GM12865 (cell line): ENCODE data around the gene SLC39A11.

ENCODE experiments used
- DNase-seq: peaks from one replicate; pipeline ENCODE4 v3.0.0; 2010; ENCODE audit warnings: low read depth
- H3K4me3 ChIP-seq: 2 replicates; pipeline ENCODE4 v1.5.1; 2011; ENCODE audit warnings: mild to moderate bottlenecking, low read depth, low read length, control low read depth
- TF ChIP-seq, protein P1 (sequence below): IDR thresholded peaks from 2 replicates; pipeline ENCODE4 v1.5.1; 2011; ENCODE audit warnings: low read length, control low read depth, low read depth, inconsistent platforms; ENCODE audit not compliant: insufficient read depth; ENCODE audit errors: missing control alignments

SLC39A11 gene

DNA sequence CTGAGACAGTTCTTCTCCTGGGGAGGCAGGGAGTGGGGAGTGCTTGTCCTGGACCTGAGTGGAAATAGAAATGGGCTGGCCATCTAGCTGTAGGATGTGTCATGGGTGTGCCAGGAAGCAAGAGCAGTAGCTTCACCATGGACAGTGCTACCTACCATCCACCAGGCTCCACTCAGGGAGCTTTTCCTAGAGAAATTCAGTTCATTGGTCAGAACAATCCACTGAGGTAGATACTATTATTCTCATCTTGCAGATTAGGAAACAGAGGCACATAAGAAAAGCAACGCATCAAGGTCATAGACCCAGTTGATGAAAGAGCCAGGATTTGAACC, 372.0 kb downstream of the SLC39A11 start:
- H3K4me3 ChIP-seq: no peak overlapping the region
- no peak for DNase-seq
- TF ChIP-seq, protein P1, sequence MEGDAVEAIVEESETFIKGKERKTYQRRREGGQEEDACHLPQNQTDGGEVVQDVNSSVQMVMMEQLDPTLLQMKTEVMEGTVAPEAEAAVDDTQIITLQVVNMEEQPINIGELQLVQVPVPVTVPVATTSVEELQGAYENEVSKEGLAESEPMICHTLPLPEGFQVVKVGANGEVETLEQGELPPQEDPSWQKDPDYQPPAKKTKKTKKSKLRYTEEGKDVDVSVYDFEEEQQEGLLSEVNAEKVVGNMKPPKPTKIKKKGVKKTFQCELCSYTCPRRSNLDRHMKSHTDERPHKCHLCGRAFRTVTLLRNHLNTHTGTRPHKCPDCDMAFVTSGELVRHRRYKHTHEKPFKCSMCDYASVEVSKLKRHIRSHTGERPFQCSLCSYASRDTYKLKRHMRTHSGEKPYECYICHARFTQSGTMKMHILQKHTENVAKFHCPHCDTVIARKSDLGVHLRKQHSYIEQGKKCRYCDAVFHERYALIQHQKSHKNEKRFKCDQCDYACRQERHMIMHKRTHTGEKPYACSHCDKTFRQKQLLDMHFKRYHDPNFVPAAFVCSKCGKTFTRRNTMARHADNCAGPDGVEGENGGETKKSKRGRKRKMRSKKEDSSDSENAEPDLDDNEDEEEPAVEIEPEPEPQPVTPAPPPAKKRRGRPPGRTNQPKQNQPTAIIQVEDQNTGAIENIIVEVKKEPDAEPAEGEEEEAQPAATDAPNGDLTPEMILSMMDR: no peak

DNA sequence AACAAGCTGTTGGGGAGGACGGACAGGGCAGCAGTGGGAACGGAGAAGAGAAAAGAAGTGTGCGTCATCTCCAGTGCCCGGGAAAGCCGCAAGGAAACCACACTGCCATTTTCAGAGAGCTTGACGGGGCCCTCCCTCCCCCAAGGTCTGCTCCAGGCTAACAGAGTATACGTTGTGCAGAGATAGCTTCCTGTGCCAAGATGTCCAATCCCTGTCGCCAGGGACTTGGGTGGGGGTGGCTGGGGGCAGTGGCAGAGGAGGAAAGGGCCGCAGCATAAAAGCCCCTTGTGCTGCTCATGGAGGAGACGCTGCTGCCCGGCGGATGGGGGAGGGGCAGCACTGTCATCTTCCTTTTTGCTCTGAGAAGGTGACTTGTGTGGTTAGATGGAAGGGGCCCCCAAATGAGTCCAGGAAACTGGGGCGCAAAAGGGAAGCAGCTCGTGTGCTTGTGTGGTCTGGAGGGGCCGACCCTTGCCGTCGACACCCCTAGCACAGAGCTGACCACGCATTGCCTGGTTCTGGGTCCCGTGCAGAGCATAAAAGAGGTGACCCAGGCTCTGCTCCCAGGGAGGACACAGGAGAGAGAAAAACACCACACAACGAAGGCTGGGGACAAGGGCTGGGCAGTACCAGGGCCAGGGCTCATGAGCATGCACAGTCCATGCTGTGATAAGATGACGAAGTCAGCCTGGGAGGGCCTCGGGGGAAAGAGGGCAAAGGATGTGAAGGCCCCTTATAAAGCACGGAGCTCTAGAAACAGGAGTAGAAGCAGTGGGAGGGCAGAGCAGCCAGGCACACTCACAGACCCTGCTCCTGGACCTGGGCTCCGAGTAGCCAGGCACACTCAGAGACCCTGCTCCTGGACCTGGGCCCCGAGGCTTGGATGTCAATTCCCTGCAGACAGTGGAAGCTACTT, 372.7 kb downstream of the SLC39A11 start:
- no peak overlapping the region for H3K4me3 ChIP-seq
- DNase-seq: no peak

DNA sequence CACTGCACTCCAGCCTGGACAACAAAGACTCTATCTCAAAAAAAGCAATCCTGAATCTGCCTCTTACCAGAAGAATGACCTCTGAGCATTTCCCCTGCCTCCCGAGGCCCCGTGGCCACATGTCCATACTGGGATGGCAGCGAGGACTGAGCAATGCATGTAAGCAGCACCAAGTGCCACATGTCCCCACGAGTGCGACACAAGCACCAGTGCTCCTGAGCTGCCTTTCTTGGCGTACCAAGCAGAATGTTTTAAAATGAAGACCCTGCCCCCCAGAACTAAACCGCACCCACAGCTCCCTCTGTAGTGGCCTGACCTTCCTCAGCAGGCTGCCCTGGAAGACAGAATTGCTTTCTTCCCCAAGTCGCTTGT, 373.3 kb downstream of the SLC39A11 start:
- TF ChIP-seq, protein P1: no peak
- no peak overlapping the region for H3K4me3 ChIP-seq

More for the DNA sequence above, 372.7 kb downstream of the SLC39A11 start:
- TF ChIP-seq, protein P1: no peak

DNA sequence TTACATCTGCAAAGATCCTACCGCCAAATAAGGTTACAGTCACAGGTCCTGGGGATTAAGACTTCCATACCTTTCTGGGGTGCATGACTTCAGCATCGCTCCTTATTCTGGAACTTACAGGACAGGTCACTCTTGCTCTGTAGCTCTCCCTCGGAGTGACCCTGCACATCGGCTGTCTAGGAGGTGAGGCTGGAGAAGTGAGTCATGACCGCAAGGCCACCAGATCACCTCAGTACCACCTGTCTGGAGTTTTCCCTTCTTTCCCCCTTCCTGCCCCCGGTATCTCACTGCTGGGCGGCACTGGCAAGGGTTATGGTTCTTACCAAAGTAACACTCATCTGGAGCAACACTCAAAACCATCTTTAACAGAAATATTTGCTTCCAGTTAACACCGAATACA, 374.8 kb downstream of the SLC39A11 start:
- no peak for DNase-seq
- TF ChIP-seq, protein P1: no peak
- H3K4me3 ChIP-seq: no peak overlapping the region

More for the DNA sequence above, 373.3 kb downstream of the SLC39A11 start:
- no peak for DNase-seq

DNA sequence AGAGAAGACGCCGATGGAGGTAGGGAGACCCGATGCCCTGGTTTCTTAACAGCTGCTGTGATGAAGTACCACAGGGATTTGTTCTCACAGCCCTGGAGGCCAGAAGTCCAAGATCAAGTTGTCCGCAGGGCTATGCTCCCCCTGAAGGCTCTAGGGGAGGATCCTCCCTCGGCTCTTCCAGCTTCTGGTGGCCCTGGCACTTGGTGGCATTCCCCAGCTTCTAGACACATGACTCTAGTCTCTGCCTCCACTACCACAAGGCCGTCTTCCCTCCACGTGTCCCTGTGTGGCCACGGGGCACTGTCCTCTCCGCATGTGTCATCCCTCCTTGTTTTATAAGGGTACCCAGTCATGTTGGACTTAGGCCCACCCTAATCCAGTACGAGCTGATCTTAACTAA, 375.2 kb downstream of the SLC39A11 start:
- no peak for DNase-seq
- TF ChIP-seq, protein P1: no peak
- H3K4me3 ChIP-seq: no peak overlapping the region

DNA sequence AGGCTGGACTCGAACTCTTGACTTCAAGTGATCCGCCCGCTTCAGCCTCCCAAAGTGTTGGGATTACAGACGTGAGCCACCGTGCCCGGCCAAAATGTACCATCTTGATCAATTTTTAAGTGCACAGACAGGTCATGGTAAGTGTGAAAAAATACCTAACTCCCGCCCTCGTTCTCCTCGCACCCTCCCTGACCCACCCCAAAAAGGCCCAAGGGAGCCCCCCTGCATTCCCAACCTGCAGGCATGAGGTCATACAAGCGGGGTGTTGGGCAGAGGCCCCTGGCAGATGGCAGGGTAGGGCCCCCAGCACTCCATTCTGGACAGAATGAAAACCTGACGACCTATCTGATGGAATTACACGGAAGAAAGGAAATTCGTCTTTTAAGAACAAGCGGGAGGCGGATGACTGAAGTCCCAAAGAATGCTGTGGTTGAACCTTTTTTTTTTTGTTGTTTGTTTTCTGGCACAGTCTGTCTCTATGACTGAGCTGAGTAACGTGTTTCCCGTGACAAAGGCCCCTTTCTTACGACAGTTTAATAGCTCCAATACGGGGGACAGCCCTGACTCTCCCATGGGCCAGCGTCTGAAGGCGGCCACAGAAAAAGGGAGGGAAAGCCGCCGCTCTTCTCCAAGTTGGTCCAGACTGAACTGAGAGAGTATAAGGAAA, 376.4 kb downstream of the SLC39A11 start:
- no peak for DNase-seq
- TF ChIP-seq, protein P1: no peak
- H3K4me3 ChIP-seq: no peak overlapping the region
